ENCODE data around the gene AKAP1. TPM values are rescaled to one million over a fixed set of nuclear protein-coding genes. Genes with fewer than 3 reads are reported as not detected.

Gene AKAP1
- polyA plus RNA-seq, 2 of the 4 experiments (the other 2 are of a cell fraction): 45.8 to 48.0 TPM

GRCh38 chr17:57089391-57089790, 4.3 kb downstream of the AKAP1 start:
- H3K27ac ChIP-seq: no peak overlapping the region
- H3K4me3 ChIP-seq: no peak overlapping the region
- no peak overlapping the region for H3K4me2 ChIP-seq
- ChIA-PET CTCF (interaction anchor here (0.6 to 2.2 kb wide), 8 partner anchors 8 to 744 kb away, joined by 3 to 12 read pairs (median 3); no protein-coding TSS in a partner anchor), POLR2A (interaction anchor here (0.6 kb wide), 1 partner anchor 112 kb away, joined by 4 read pairs; no protein-coding TSS in a partner anchor)
- 93% methylated on average over 6 of the region's 6 CpGs for WGBS (ENCODE audit: missing lambda C conversion rate)
- H3K4me1 ChIP-seq: peaks cover 17% of the 10 kb centered on the region
- no peak for ATAC-seq
- TF ChIP-seq KDM1A (IDR thresholded peaks at IDR 0.05; ENCODE audit: low read depth) (no peak), USF2 (IDR thresholded peaks at IDR 0.05) (no peak), FOSL2 (IDR thresholded peaks at IDR 0.05) (no peak), FOSL2 (CRISPR knock-in tag; IDR thresholded peaks at IDR 0.05) (no peak), BCL3 (IDR thresholded peaks at IDR 0.05) (no peak), REST (IDR thresholded peaks at IDR 0.05) (peak; percentile 22; the same call in 1 of the 2 replicates), BHLHE40 (IDR thresholded peaks at IDR 0.05; ENCODE audit: low read depth, low read length) (no peak), CEBPB (IDR thresholded peaks at IDR 0.05) (no peak), JUNB (IDR thresholded peaks at IDR 0.05) (no peak)
- no peak for FAIRE-seq
- DNase-seq (ENCODE audit: low read depth in 1 of 2, low spot score in 1 of 2): no peak
- no peaks in the 10 kb centered on the region for H3K9me3 ChIP-seq

- POLR2A ChIA-PET: no interaction called here
- Histone ChIP-seq H3K9me3 (no peaks in the 10 kb centered on the region), H3K27ac (no peak overlapping the region), H3K4me3 (no peak overlapping the region), H3K4me1 (peaks cover 17% of the 10 kb centered on the region), H3K4me2 (no peak overlapping the region)
- TF ChIP-seq CEBPB (IDR thresholded peaks at IDR 0.05) (no peak), HMGXB4 (CRISPR knock-in tag; IDR thresholded peaks at IDR 0.05; ENCODE audit: borderline replicate concordance) (no peak), RAD21 (conservative IDR thresholded peaks at IDR 0.05 in 1 of 2, IDR thresholded peaks at IDR 0.05 in 1 of 2) (no peak), RNF2 (IDR thresholded peaks at IDR 0.05; ENCODE audit: borderline replicate concordance, low read depth) (no peak), ELK1 (IDR thresholded peaks at IDR 0.05; ENCODE audit: low read depth, low read length) (no peak), SMC3 (IDR thresholded peaks at IDR 0.05) (no peak), HDAC2 (IDR thresholded peaks at IDR 0.05) (no peak)
- DNase-seq (ENCODE audit: low read depth in 1 of 2, low spot score in 1 of 2) (no peak), FAIRE-seq (no peak), ATAC-seq (no peak)
- 74% methylated on average over 4 of the region's 4 CpGs for WGBS (ENCODE audit: missing lambda C conversion rate)
- CTCF ChIA-PET: interaction anchor here (1.1 to 1.7 kb wide), 3 partner anchors 16 to 18 kb away, joined by 4 to 5 read pairs (median 4); no protein-coding TSS in a partner anchor
Measured at GRCh38 chr17:57090560-57091185, 5.6 kb downstream of the AKAP1 start.
